ENCODE results near the gene AUTS2.

DNA sequence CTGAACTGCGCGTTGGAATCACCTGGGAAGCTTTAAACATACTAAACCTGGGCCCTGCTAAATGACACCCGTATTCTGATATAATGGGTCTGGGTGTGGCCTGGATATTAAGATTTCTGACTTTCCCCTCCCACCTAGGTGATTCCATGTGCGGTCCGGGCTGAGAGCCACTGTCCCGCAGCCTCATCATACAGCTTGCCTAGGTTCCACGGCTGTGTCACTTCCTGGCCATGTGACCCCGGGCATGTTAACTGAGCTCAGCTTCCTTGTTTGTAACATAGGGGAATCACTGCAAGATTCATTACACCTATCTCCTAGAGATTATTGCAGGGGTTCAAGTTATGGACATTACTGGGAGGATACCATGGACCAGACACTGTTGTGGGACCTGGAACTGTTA, 1061.0 kb downstream of the AUTS2 start:
- no peak for TF ChIP-seq CTBP1 (IDR thresholded peaks at IDR 0.05; ENCODE audit: borderline replicate concordance)
- no peak for TF ChIP-seq PKNOX1 (IDR thresholded peaks at IDR 0.05)
- no peak for TF ChIP-seq SUZ12 (IDR thresholded peaks at IDR 0.05)
- TF ChIP-seq TARDBP (IDR thresholded peaks at IDR 0.05): no peak
- TF ChIP-seq HDGF (IDR thresholded peaks at IDR 0.05; ENCODE audit: borderline replicate concordance): no peak
- TF ChIP-seq SP1 (IDR thresholded peaks at IDR 0.05): no peak
